A549 (cell line): ENCODE results near the gene RHOT1. TPM values are rescaled to one million over a fixed set of nuclear protein-coding genes. Genes with fewer than 3 reads are reported as not detected.
A peak's percentile ranks its signal among the peaks of the same experiment; 100 is the strongest.

Source experiments
- ATAC-seq, 2 experiments: fragments of 200-7000 bp in 1 of 2; fragments of >200 bp in 1 of 2; cut with Nextera tagmentation in 1 of 2; cut with Tn5 transposase in 1 of 2; 3 replicates each; pipeline versions ENCODE4 v1.8.0 to v1.9.1; 2018 to 2020; ENCODE audit warnings: mild to moderate bottlenecking in 1 of 2, moderate library complexity in 1 of 2
- CTCF ChIA-PET: fragments of 300-600 bp; sonication (Branson Sonifier 250); formaldehyde crosslinking; extraction: SDS; loops from one replicate; lab custom pipeline; 2021; ENCODE audit warnings: antibody characterized with exemption, inconsistent platforms; lab: Yijun Ruan, JAX
- POLR2A ChIA-PET: fragments of 350-600 bp; formaldehyde crosslinking; extraction: SDS; loops from one replicate; lab custom pipeline; 2021; ENCODE audit warnings: antibody characterized with exemption, inconsistent platforms; lab: Yijun Ruan, JAX
- DNase-seq, 2 experiments: peaks; one replicate each; pipeline versions ENCODE4 v3.0.0 to v3.0.0-alpha.2; 2011 to 2016; ENCODE audit warnings: low read depth in 1 of 2, low spot score in 1 of 2
- FAIRE-seq: peaks from 2 replicates; lab custom pipeline; 2011; peaks lifted over from hg19 to GRCh38; lab: Jason Lieb, UNC
- H3K27ac ChIP-seq, 2 experiments: fragments of >200 bp; sonication (Bioruptor Twin); formaldehyde crosslinking; 3 replicates each; pipeline ENCODE4 v1.5.1; 2016 to 2017
- H3K4me1 ChIP-seq: fragments of >200 bp; sonication (Bioruptor Twin); formaldehyde crosslinking; 3 replicates; pipeline ENCODE4 v1.6.1; 2016
- H3K4me2 ChIP-seq: fragments of >200 bp; sonication (Bioruptor Twin); formaldehyde crosslinking; 3 replicates; pipeline ENCODE4 v1.6.1; 2016
- H3K4me3 ChIP-seq: fragments of >200 bp; sonication (Bioruptor Twin); formaldehyde crosslinking; 3 replicates; pipeline ENCODE4 v1.5.1; 2016
- H3K9me3 ChIP-seq: fragments of >200 bp; sonication (Bioruptor Twin); formaldehyde crosslinking; 3 replicates; pipeline ENCODE4 v1.6.1; 2016
- EP300 ChIP-seq, 2 experiments: fragments of >200 bp; sonication (Bioruptor Twin); formaldehyde crosslinking; IDR thresholded peaks; 2 replicates in 1 of 2; 3 replicates in 1 of 2; pipeline ENCODE4 v1.6.1; 2016 to 2017
- ESRRA ChIP-seq: fragments of 150-350 bp; IDR thresholded peaks from 2 replicates; pipeline ENCODE4 v1.6.1; 2014; ENCODE audit warnings: mild to moderate bottlenecking, low read length, borderline replicate concordance
- HOXA7 ChIP-seq: fragments of 250-450 bp; sonication (Bioruptor Pico); IDR thresholded peaks from 2 replicates; pipeline ENCODE4 v1.5.0; 2020; ENCODE audit warnings: mild to moderate bottlenecking, moderate library complexity
- JUNB ChIP-seq: fragments of >200 bp; sonication (Bioruptor Twin); formaldehyde crosslinking; IDR thresholded peaks from 2 replicates; pipeline ENCODE4 v1.6.1; 2016
- MAFK ChIP-seq: fragments of 450-650 bp; IDR thresholded peaks from 2 replicates; pipeline ENCODE4 v1.6.1; 2014; ENCODE audit not compliant: partially characterized antibody
- NFE2L2 ChIP-seq: fragments of 150-350 bp; conservative IDR thresholded peaks from 2 replicates; pipeline ENCODE4 v1.6.1; 2014; ENCODE audit warnings: low read length
- PHF8 ChIP-seq: fragments of 200-600 bp; sonication (generic); IDR thresholded peaks from 2 replicates; pipeline ENCODE4 v1.6.1; 2016; ENCODE audit warnings: low read depth, mild to moderate bottlenecking, antibody characterized with exemption, moderate library complexity, borderline replicate concordance
- POLR2AphosphoS2 ChIP-seq: conservative IDR thresholded peaks from 2 replicates; pipeline ENCODE4 v1.6.1; 2012; ENCODE audit warnings: low read length, improper control_type of control experiment, inconsistent platforms
- RAD21 ChIP-seq, 2 experiments: fragments of >200 bp in 1 of 2; sonication (Bioruptor Twin) in 1 of 2; formaldehyde crosslinking in 1 of 2; IDR thresholded peaks in 1 of 2; conservative IDR thresholded peaks in 1 of 2; 2 replicates in 1 of 2; 3 replicates in 1 of 2; pipeline ENCODE4 v1.6.1; 2012 to 2018; ENCODE audit warnings: inconsistent platforms in 1 of 2
- RCOR1 ChIP-seq: fragments of 150-350 bp; IDR thresholded peaks from 2 replicates; pipeline ENCODE4 v1.6.1; 2014; ENCODE audit warnings: antibody characterized with exemption, low read length, low read depth
- RNF2 ChIP-seq: fragments of 200-600 bp; sonication (generic); IDR thresholded peaks from 2 replicates; pipeline ENCODE4 v1.6.1; 2016; ENCODE audit warnings: low read depth, mild to moderate bottlenecking, antibody characterized with exemption, moderate library complexity, borderline replicate concordance
- WGBS: methylation state at CpG from one replicate; pipeline ENCODE4 v1.1.6; 2017; ENCODE audit errors: missing lambda C conversion rate; 5-methylcytosine and 5-hydroxymethylcytosine counted together
- polyA plus RNA-seq, 4 experiments: library from polyadenylated mRNA; depleted of rRNA in 3 of 4; stranded (reverse); fragments of >200 nt; fragmentation: RNase III in 1 of 4; extraction: RNeasy Plus Mini Kit Qiagen cat#74134 plus additional on column Dnase treatment in 1 of 4; gene quantifications; 2 replicates in 3 of 4; 3 replicates in 1 of 4; pipeline ENCODE4 v1.2.3, GENCODE V29; 2011 to 2017
- TF ChIP-seq, protein P1 (sequence below): fragments of 200-600 bp; sonication (generic); IDR thresholded peaks from 2 replicates; pipeline ENCODE4 v1.6.1; 2016; ENCODE audit warnings: antibody characterized with exemption, mild to moderate bottlenecking, moderate library complexity
- TF ChIP-seq, protein P2 (sequence below): fragments of 150-350 bp; IDR thresholded peaks from 2 replicates; pipeline ENCODE4 v1.6.1; 2014; ENCODE audit warnings: low read depth, mild to moderate bottlenecking, low read length
- TF ChIP-seq, protein P3 (sequence below): fragments of 250-450 bp; sonication (Bioruptor Pico); IDR thresholded peaks from 2 replicates; pipeline ENCODE4 v1.5.0; 2021; ENCODE audit warnings: mild to moderate bottlenecking, moderate library complexity, borderline replicate concordance
- TF ChIP-seq, protein P4 (sequence below): fragments of >200 bp; sonication (Bioruptor Twin); formaldehyde crosslinking; IDR thresholded peaks from 3 replicates; pipeline ENCODE4 v1.6.1; 2016

The RHOT1 gene
- polyA plus RNA-seq, 2 of the 4 experiments (the other 2 are of a cell fraction), result 26.6 to 109 TPM

DNA sequence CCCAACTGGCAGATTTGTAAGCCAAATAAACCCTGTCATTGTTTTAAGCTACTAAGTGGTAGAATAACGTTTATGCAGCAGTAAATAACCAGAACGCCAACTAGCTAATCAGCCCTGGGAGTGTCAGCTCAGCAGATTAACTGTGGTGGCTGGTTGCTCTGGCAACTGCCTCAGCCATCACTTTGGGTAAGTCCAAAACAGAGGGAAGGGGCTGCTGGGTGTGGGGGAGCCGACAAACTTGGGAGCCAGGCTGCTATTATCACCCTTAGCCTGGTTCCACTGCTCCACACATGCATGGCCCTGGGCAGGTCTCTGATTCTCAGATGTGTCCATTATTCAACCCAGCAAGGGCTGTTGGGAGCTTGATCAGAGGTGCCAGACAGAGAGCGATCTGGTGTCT is 22.2 kb upstream of the RHOT1 start:
- Histone ChIP-seq H3K4me2 (no peak overlapping the region), H3K4me3 (no peak overlapping the region), H3K27ac (no peak overlapping the region), H3K9me3 (no peaks in the 10 kb centered on the region), H3K4me1 (peaks cover 16% of the 10 kb centered on the region)
- CTCF ChIA-PET, result interaction anchor here (0.6 to 0.9 kb wide), 2 partner anchors 18 to 114 kb away, joined by 3 to 4 read pairs; partner anchors contain the start of gene LRRC37B
- TF ChIP-seq RNF2 (no peak), MAFK (peak; percentile 31)
- WGBS, result 49% methylated on average over 4 of the region's 4 CpGs
- DNase-seq (no peak), ATAC-seq (no peak), FAIRE-seq (no peak)
- POLR2A ChIA-PET, result no interaction called here

DNA sequence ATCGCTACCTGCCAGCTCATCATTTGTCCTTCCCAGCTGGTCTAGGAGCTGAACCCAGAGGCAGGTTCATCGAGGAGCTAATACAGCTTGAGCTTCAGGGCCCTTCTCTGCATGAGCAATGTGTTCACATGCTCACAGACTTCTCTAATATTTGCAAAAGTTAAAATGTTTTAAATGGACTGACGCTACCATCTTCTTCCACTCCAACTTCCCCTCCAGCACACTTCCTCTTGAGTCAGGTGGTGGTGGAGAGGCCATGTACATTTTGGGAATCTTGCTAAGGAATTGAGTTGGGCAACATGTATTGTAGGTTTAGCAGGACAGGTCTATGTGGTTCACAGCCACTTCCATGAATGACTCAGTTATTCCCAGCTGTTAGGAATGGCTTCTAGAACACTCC is 21.6 kb upstream of the RHOT1 start:
- ATAC-seq, result no peak
- CTCF ChIA-PET, result interaction anchor here (0.6 kb wide), 1 partner anchor 19 kb away, joined by 3 read pairs; no protein-coding TSS in a partner anchor
- Histone ChIP-seq H3K27ac (no peak overlapping the region), H3K9me3 (no peaks in the 10 kb centered on the region), H3K4me2 (no peak overlapping the region), H3K4me3 (no peak overlapping the region), H3K4me1 (peaks cover 22% of the 10 kb centered on the region)
- TF ChIP-seq, protein P1, sequence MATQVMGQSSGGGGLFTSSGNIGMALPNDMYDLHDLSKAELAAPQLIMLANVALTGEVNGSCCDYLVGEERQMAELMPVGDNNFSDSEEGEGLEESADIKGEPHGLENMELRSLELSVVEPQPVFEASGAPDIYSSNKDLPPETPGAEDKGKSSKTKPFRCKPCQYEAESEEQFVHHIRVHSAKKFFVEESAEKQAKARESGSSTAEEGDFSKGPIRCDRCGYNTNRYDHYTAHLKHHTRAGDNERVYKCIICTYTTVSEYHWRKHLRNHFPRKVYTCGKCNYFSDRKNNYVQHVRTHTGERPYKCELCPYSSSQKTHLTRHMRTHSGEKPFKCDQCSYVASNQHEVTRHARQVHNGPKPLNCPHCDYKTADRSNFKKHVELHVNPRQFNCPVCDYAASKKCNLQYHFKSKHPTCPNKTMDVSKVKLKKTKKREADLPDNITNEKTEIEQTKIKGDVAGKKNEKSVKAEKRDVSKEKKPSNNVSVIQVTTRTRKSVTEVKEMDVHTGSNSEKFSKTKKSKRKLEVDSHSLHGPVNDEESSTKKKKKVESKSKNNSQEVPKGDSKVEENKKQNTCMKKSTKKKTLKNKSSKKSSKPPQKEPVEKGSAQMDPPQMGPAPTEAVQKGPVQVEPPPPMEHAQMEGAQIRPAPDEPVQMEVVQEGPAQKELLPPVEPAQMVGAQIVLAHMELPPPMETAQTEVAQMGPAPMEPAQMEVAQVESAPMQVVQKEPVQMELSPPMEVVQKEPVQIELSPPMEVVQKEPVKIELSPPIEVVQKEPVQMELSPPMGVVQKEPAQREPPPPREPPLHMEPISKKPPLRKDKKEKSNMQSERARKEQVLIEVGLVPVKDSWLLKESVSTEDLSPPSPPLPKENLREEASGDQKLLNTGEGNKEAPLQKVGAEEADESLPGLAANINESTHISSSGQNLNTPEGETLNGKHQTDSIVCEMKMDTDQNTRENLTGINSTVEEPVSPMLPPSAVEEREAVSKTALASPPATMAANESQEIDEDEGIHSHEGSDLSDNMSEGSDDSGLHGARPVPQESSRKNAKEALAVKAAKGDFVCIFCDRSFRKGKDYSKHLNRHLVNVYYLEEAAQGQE, result no peak
- TF ChIP-seq ESRRA (no peak), NFE2L2 (no peak), RAD21 (conservative IDR thresholded peaks at IDR 0.05 in 1 of 2, IDR thresholded peaks at IDR 0.05 in 1 of 2) (no peak), RCOR1 (no peak), HOXA7 (no peak), RNF2 (no peak), POLR2AphosphoS2 (no peak), EP300 (IDR thresholded peaks at IDR 0.05) (no peak), JUNB (no peak), PHF8 (no peak)
- TF ChIP-seq, protein P2, sequence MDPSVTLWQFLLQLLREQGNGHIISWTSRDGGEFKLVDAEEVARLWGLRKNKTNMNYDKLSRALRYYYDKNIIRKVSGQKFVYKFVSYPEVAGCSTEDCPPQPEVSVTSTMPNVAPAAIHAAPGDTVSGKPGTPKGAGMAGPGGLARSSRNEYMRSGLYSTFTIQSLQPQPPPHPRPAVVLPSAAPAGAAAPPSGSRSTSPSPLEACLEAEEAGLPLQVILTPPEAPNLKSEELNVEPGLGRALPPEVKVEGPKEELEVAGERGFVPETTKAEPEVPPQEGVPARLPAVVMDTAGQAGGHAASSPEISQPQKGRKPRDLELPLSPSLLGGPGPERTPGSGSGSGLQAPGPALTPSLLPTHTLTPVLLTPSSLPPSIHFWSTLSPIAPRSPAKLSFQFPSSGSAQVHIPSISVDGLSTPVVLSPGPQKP, result no peak
- TF ChIP-seq, protein P3, sequence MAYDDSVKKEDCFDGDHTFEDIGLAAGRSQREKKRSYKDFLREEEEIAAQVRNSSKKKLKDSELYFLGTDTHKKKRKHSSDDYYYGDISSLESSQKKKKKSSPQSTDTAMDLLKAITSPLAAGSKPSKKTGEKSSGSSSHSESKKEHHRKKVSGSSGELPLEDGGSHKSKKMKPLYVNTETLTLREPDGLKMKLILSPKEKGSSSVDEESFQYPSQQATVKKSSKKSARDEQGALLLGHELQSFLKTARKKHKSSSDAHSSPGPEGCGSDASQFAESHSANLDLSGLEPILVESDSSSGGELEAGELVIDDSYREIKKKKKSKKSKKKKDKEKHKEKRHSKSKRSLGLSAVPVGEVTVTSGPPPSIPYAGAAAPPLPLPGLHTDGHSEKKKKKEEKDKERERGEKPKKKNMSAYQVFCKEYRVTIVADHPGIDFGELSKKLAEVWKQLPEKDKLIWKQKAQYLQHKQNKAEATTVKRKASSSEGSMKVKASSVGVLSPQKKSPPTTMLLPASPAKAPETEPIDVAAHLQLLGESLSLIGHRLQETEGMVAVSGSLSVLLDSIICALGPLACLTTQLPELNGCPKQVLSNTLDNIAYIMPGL (CRISPR knock-in tag), result no peak
- TF ChIP-seq, protein P4, sequence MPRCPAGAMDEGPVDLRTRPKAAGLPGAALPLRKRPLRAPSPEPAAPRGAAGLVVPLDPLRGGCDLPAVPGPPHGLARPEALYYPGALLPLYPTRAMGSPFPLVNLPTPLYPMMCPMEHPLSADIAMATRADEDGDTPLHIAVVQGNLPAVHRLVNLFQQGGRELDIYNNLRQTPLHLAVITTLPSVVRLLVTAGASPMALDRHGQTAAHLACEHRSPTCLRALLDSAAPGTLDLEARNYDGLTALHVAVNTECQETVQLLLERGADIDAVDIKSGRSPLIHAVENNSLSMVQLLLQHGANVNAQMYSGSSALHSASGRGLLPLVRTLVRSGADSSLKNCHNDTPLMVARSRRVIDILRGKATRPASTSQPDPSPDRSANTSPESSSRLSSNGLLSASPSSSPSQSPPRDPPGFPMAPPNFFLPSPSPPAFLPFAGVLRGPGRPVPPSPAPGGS, result no peak
- no peak for FAIRE-seq
- 69% methylated on average over 3 of the region's 3 CpGs for WGBS
- no peak for DNase-seq
- POLR2A ChIA-PET, result no interaction called here
